Tibial nerve (tissue), 4 donors: Measurements from ENCODE around the gene ABCF2.

ENCODE experiments used
- EP300 ChIP-seq, 2 donors: sonication (generic); formaldehyde crosslinking; IDR thresholded peaks; one replicate each; pipeline ENCODE4 v1.6.1; 2017; ENCODE audit warnings: antibody characterized with exemption in 2 of 2, mild to moderate bottlenecking in 1 of 2
- POLR2A ChIP-seq, 2 donors: fragments of 450-650 bp; IDR thresholded peaks; one replicate each; pipeline ENCODE4 v1.6.1; 2017; ENCODE audit warnings: antibody characterized with exemption in 2 of 2, mild to moderate bottlenecking in 2 of 2, moderate library complexity in 2 of 2
- TF ChIP-seq, protein P1 (sequence below), 5 experiments: fragments of 200-600 bp in 3 of 5; fragments of 450-650 bp in 2 of 5; sonication (generic) in 3 of 5; IDR thresholded peaks; one replicate each; pipeline ENCODE4 v1.5.1; 2016 to 2019; ENCODE audit warnings: antibody characterized with exemption in 5 of 5, mild to moderate bottlenecking in 3 of 5, moderate library complexity in 2 of 5

DNA sequence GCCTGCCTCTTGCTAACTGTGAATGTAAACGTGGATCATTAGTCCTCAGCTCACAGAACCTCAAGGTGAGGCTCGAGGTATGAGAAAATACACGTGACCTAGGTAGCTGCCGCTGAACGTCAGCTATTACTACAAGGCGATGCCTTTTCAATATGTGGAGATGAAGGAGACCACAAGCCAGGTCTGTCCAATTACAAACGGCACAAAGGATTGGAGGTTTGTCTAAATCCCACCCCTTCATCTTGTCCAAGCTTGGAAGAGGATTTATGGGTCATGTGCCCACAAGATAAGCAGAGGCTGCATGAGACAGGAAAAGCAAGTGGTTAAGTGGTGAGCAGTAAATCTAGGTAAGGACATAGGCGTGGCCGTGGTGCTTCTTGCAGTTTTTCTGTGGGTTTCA lies 20.1 kb downstream of the ABCF2 start:
- TF ChIP-seq, protein P1, sequence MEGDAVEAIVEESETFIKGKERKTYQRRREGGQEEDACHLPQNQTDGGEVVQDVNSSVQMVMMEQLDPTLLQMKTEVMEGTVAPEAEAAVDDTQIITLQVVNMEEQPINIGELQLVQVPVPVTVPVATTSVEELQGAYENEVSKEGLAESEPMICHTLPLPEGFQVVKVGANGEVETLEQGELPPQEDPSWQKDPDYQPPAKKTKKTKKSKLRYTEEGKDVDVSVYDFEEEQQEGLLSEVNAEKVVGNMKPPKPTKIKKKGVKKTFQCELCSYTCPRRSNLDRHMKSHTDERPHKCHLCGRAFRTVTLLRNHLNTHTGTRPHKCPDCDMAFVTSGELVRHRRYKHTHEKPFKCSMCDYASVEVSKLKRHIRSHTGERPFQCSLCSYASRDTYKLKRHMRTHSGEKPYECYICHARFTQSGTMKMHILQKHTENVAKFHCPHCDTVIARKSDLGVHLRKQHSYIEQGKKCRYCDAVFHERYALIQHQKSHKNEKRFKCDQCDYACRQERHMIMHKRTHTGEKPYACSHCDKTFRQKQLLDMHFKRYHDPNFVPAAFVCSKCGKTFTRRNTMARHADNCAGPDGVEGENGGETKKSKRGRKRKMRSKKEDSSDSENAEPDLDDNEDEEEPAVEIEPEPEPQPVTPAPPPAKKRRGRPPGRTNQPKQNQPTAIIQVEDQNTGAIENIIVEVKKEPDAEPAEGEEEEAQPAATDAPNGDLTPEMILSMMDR (IDR thresholded peaks at IDR 0.05) = no peak
- no peak for TF ChIP-seq POLR2A (IDR thresholded peaks at IDR 0.05)
- no peak for TF ChIP-seq EP300 (IDR thresholded peaks at IDR 0.05)
